K562 (cell line): ENCODE results near the gene DPF1. TPM values are rescaled to one million over a fixed set of nuclear protein-coding genes. Genes with fewer than 3 reads are reported as not detected.
"Not testable (repeated sequence)": the region's sequence is repeated elsewhere in the genome, so short reads cannot be mapped to it uniquely, and the experiment has no call there.

Experiments
- ATAC-seq: fragments of 200-7000 bp; cut with Tn5 transposase; 3 replicates; pipeline ENCODE4 v1.9.1; 2020; ENCODE audit warnings: moderate library complexity
- BruUV-seq: library from RNA; stranded (reverse); fragments of 400-500 nt; replicated peaks from 2 replicates; lab custom pipeline; 2021; lab: Mats Ljungman, UMichigan
- CTCF ChIA-PET: fragments of 300-600 bp; formaldehyde crosslinking; extraction: SDS; loops from one replicate; lab custom pipeline; 2021; ENCODE audit warnings: low intra/inter-chr PET ratio; lab: Yijun Ruan, JAX
- POLR2A ChIA-PET: fragments of 300-600, 350-650 bp; sonication (Branson Sonifier 250); formaldehyde crosslinking; extraction: SDS; loops from one replicate; lab custom pipeline; 2021; ENCODE audit warnings: antibody characterized with exemption, inconsistent platforms; lab: Yijun Ruan, JAX
- DNase-seq, 4 experiments: peaks; one replicate each; pipeline versions ENCODE4 v3.0.0 to v3.0.0-alpha.2; 2011 to 2018; ENCODE audit warnings: low spot score in 3 of 4, mixed read lengths in 3 of 4; ENCODE audit errors: extremely low read depth in 1 of 4
- FAIRE-seq: peaks from 2 replicates; lab custom pipeline; 2011; peaks lifted over from hg19 to GRCh38; lab: Jason Lieb, UNC
- H2AFZ ChIP-seq: 2 replicates; pipeline ENCODE4 v1.6.0; 2011; ENCODE audit warnings: low read depth, low read length, control low read depth, inconsistent platforms
- H3K27ac ChIP-seq: fragments of 200-600 bp; 3 replicates; pipeline ENCODE4 v1.8.0; 2011; ENCODE audit warnings: low read depth, mild to moderate bottlenecking, control low read depth, inconsistent platforms, low read length, moderate library complexity, mixed read lengths; ENCODE audit errors: extremely low read depth
- H3K27me3 ChIP-seq, 2 experiments: fragments of 300-600 bp in 1 of 2; 2 replicates in 1 of 2; 3 replicates in 1 of 2; pipeline versions ENCODE4 v1.6.0 to v1.8.0; 2011; ENCODE audit warnings: inconsistent platforms in 2 of 2, low read length in 2 of 2, mild to moderate bottlenecking in 1 of 2, mixed read lengths in 1 of 2, moderate library complexity in 1 of 2; ENCODE audit not compliant: control insufficient read depth in 2 of 2, insufficient read depth in 2 of 2
- H3K36me3 ChIP-seq: fragments of 300-600 bp; 3 replicates; pipeline ENCODE4 v1.8.0; 2011; ENCODE audit warnings: mild to moderate bottlenecking, low read length, inconsistent platforms; ENCODE audit not compliant: control insufficient read depth, insufficient read depth
- H3K4me1 ChIP-seq, 2 experiments: fragments of 200-600 bp in 1 of 2; replicated peaks in 1 of 2; 2 replicates in 1 of 2; 3 replicates in 1 of 2; pipeline versions ENCODE4 v1.5.1 to v1.8.0; 2011; ENCODE audit warnings: inconsistent platforms in 2 of 2, low read length in 2 of 2, mild to moderate bottlenecking in 1 of 2, mixed read lengths in 1 of 2, moderate library complexity in 1 of 2; ENCODE audit not compliant: control insufficient read depth in 2 of 2, insufficient read depth in 2 of 2
- H3K4me2 ChIP-seq: 2 replicates; pipeline ENCODE4 v1.6.1; 2011; ENCODE audit warnings: low read length, control low read depth, inconsistent platforms, mixed read lengths; ENCODE audit not compliant: insufficient read depth
- H3K4me3 ChIP-seq: fragments of 200-600 bp; sonication (generic), shearing (Covaris generic); 2 replicates; pipeline ENCODE4 v1.5.1; 2016; ENCODE audit warnings: control low read depth, inconsistent platforms
- H3K79me2 ChIP-seq: fragments of 200-600 bp; 3 replicates; pipeline ENCODE4 v1.8.0; 2011; ENCODE audit warnings: low read length, inconsistent platforms; ENCODE audit not compliant: control insufficient read depth, insufficient read depth
- H3K9ac ChIP-seq, 2 experiments: 2 replicates each; pipeline versions ENCODE4 v1.6.0 to v1.6.1; 2011; ENCODE audit warnings: low read depth in 2 of 2, low read length in 2 of 2, control low read depth in 1 of 2, inconsistent platforms in 1 of 2, mild to moderate bottlenecking in 1 of 2, mixed read lengths in 1 of 2; ENCODE audit not compliant: insufficient read depth in 1 of 2
- H3K9me1 ChIP-seq: one replicate; pipeline ENCODE4 v1.6.0; 2011; ENCODE audit warnings: inconsistent platforms, mild to moderate bottlenecking, low read length, moderate library complexity; ENCODE audit not compliant: control insufficient read depth, insufficient read depth
- H3K9me3 ChIP-seq: replicated peaks from 2 replicates; pipeline ENCODE4 v1.5.1; 2011; ENCODE audit warnings: low read depth, low read length, inconsistent platforms; ENCODE audit not compliant: control insufficient read depth, insufficient read depth
- H4K20me1 ChIP-seq: replicated peaks from 2 replicates; pipeline ENCODE4 v1.6.1; 2011; ENCODE audit warnings: low read length, inconsistent platforms, mixed read lengths; ENCODE audit not compliant: control insufficient read depth, insufficient read depth
- JUN ChIP-seq, 2 experiments: sonication (generic) in 1 of 2; formaldehyde crosslinking in 1 of 2; IDR thresholded peaks; 2 replicates each; pipeline versions ENCODE4 v1.6.1 to v1.8.0; 2012 to 2022; ENCODE audit warnings: borderline replicate concordance in 2 of 2, mild to moderate bottlenecking in 2 of 2, improper control_type of control experiment in 1 of 2, low read depth in 1 of 2, low read length in 1 of 2, missing genetic modification reagents in 1 of 2
- RAD51 ChIP-seq: fragments of 450-650 bp; IDR thresholded peaks from 2 replicates; pipeline ENCODE4 v1.7.1; 2016; ENCODE audit warnings: low read depth, mild to moderate bottlenecking, borderline replicate concordance
- WHSC1 ChIP-seq: IDR thresholded peaks from one replicate; pipeline ENCODE4 v1.6.1; 2012; ENCODE audit warnings: low read length, control low read depth, inconsistent platforms
- WGBS: fragments of 100-300 bp; shearing (Covaris generic); methylation state at CpG from one replicate; pipeline ENCODE4 v1.1.6; 2016; ENCODE audit warnings: low coverage, mixed read lengths; ENCODE audit not compliant: insufficient coverage; ENCODE audit errors: missing lambda C conversion rate; 5-methylcytosine and 5-hydroxymethylcytosine counted together
- in situ Hi-C: fragments of 300-500 bp; cut with MboI; formaldehyde crosslinking; loops from 4 replicates; pipeline ENCODE4 v1.15.0; 2018; ENCODE audit warnings: inconsistent platforms, mixed read lengths
- intact Hi-C: fragments of 100-400 bp; cut with micrococcal nuclease; formaldehyde crosslinking; loops from 2 replicates; pipeline ENCODE4 v1.14.2; 2022
- polyA plus RNA-seq, 8 experiments: library from polyadenylated mRNA; depleted of rRNA in 4 of 8; stranded (reverse) in 5 of 8; unstranded in 3 of 8; fragments of >200 nt; fragmentation: Nextera tagmentation in 2 of 8; fragmentation: Illumina TruSeq in 1 of 8; extraction: Ambion mirVana in 2 of 8; extraction: Trizol in 1 of 8; gene quantifications; 2 replicates each; pipeline versions ENCODE4 v1.2.1 to v1.2.3, GENCODE V29; 2011 to 2014; ENCODE audit warnings: inconsistent platforms in 1 of 8, missing spikeins in 1 of 8
- total RNA-seq, 7 experiments: library from RNA; depleted of rRNA in 6 of 7; stranded (reverse); fragments of >200 nt in 6 of 7; fragmentation: Illumina TruSeq in 2 of 7; extraction: Trizol in 2 of 7; gene quantifications; 2 replicates each; pipeline versions ENCODE4 v1.2.1 to v1.2.3, GENCODE V29; 2011 to 2021; ENCODE audit warnings: low replicate concordance in 1 of 7

DPF1 gene
- total and polyA plus RNA-seq, 9 of the 15 experiments (the other 6 are each of a cell fraction or from before 2014, with no cell fraction given): 0.10 to 5.7 (median 3.1) TPM

DNA sequence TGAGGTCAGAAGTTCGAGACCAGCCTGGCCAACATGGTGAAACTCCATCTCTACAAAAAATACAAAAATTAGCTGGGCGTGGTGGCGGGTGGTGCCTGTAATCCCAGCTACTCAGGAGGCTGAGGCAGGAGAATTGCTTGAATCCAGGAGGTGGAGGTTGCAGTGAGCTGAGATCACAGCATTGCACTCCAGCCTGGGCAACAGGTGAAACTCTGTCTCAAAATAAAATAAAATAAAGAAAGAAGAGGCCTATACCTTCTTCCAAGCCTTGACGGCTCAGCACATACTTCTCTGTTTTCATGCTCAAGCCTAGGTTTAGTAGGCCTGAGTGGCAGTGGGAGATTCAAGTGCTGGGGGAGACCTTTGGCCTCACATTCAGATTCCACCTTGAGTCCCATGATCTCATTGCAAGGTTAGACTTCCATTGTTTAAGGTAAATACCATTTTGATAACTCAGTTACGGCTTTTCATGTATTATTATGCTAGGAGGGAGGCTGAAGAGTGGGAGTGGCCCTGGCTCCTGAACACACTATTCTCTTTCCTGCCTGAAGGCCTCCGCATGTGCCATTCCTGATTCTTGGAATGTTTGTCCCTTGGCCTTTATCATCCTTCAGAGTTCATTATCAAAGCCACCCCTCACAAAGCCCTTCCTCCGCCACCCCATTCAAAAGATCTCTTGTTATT is 38.7 kb upstream of the DPF1 start:
- H4K20me1 ChIP-seq: no peaks in the 10 kb centered on the region
- no peak overlapping the region for H3K4me2 ChIP-seq
- no peak for FAIRE-seq

DNA sequence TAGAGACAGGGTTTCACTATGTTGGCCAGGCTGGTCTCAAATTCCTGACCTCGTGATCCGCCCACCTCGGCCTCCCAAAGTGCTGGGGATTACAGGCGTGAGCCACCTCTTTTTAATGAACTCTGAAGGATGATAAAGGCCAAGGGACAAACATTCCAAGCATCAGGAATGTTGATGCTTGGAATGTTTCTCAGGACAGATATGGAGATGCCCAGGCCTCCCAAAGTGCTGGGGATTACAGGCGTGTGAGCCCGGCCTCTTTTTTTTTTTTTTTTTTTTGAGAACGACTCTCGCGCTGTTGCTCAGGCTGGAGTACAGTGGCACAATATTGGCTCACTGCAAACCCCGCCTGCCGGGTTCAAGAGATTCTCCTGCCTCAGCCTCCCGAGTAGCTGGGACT is 37.9 kb upstream of the DPF1 start:
- H3K27me3 ChIP-seq, H3K4me3 ChIP-seq, H3K79me2 ChIP-seq, H2AFZ ChIP-seq, BruUV-seq, FAIRE-seq, ATAC-seq, H3K4me2 ChIP-seq, H3K9ac ChIP-seq, in situ Hi-C loops, intact Hi-C loops, H3K9me3 ChIP-seq, CTCF ChIA-PET, H3K27ac ChIP-seq, DNase-seq, H3K9me1 ChIP-seq, H4K20me1 ChIP-seq, H3K36me3 ChIP-seq: not testable (repeated sequence)
- POLR2A ChIA-PET: interaction anchor here (0.6 kb wide), 2 partner anchors 448 to 1021 kb away, joined by 3 read pairs; no protein-coding TSS in a partner anchor
- 82% methylated on average over 8 of the region's 12 CpGs for WGBS
- peaks cover 9 to 19% of the 10 kb centered on the region in 2 experiments; a peak in 4 of 5 replicates for H3K4me1 ChIP-seq

More for the DNA sequence above, 38.7 kb upstream of the DPF1 start:
- intact Hi-C loops (no loop called here), in situ Hi-C loops (no loop called here)
- WGBS: 83% methylated on average over 7 of the region's 7 CpGs
- ATAC-seq: no peak
- CTCF ChIA-PET: no interaction called here
- H3K4me1 ChIP-seq: peaks cover 15 to 27% of the 10 kb centered on the region in 2 experiments; a peak in 4 of 5 replicates
- no TSS peak for BruUV-seq
- 0 out of 2 replicates have a peak overlapping the region, but pooled peaks have one; percentile 24 for H2AFZ ChIP-seq
- no peaks in the 10 kb centered on the region for H3K9me1 ChIP-seq
- no peaks in the 10 kb centered on the region for H3K36me3 ChIP-seq
- no peak overlapping the region for H3K9ac ChIP-seq
- TF ChIP-seq JUN (IDR thresholded peaks at IDR 0.05; ENCODE audit: borderline replicate concordance, low read depth, low read length) (no peak), JUN (CRISPR knock-in tag; IDR thresholded peaks at IDR 0.05; ENCODE audit: borderline replicate concordance) (no peak), WHSC1 (no peak), RAD51 (no peak)
- no peak for DNase-seq
- no peaks in the 10 kb centered on the region for H3K27me3 ChIP-seq
- no peaks in the 10 kb centered on the region for H3K9me3 ChIP-seq
- POLR2A ChIA-PET: interaction anchor here (0.6 kb wide), 2 partner anchors 447 to 1021 kb away, joined by 3 read pairs; no protein-coding TSS in a partner anchor
- H3K79me2 ChIP-seq: no peaks in the 10 kb centered on the region
- H3K27ac ChIP-seq: no peak overlapping the region
- no peak overlapping the region for H3K4me3 ChIP-seq
